ENCODE results near the gene PXDN. TPM values are rescaled to one million over a fixed set of nuclear protein-coding genes. Genes with fewer than 3 reads are reported as not detected.

Gene PXDN
- total and polyA plus RNA-seq, 2 of the 4 experiments (the other 2 are of a cell fraction) = 153 to 332 TPM

DNA sequence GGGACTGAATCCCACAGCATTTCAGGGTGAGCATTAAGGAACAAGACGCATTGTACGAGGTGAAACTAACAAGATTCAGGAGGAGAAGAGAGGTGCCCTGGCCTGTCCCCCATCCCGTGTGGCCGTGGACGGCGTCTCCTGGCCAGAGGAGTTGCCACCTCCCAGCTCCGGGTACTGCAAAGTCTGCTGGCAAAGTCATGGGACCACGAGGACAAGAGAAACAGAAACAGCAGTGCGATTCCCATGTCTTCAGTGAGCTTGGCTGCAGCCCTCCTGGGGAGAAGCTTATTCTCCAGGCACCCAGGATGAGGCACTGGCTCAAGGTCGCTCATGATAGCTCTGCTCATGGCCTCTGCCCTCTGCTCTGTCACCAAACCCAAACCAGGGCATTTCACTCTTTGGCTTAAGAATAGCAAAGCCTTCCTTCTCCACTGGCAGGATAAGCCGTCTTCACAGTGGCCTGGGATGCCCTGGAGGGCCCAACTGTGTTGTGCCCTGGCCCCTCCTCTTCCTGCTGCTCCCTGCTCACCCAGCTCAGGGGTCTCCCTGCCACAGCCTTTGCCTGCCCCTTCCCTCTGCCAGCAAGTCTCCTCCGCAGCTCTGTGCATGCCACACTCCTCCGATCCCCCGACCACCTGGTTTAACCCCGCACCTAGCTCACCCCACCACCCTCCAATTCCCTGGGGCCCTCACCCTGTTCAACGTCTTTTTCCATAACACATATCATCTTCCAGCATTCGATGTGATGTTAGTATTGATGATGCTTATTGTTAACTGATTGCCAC is 144.8 kb downstream of the PXDN start:
- peak overlapping the region; percentile 33 for H4K5ac ChIP-seq (ENCODE audit: low read depth, low read length)
- H3K18ac ChIP-seq (ENCODE audit: low read depth, low read length) = peak overlapping the region; percentile 50
- CTCF ChIA-PET = interaction anchor here (0.8 to 1.4 kb wide), 3 partner anchors 27 to 170 kb away, joined by 3 to 5 read pairs (median 3); no protein-coding TSS in a partner anchor
- no peak overlapping the region for H3K4me2 ChIP-seq (ENCODE audit: low read depth, low read length)
- in situ Hi-C loops (cut with MboI; ENCODE audit: low sequenced_read_pairs) (loop anchor here (25.0 kb wide), 1 partner anchor 163 kb away; no protein-coding TSS in a partner anchor), dilution Hi-C loops (cut with HindIII; ENCODE audit: low sequenced_read_pairs, unreplicated experiment) (no loop called here), intact Hi-C loops (cut with micrococcal nuclease) (no loop called here)
- H3K27ac ChIP-seq (ENCODE audit: insufficient read depth, low read length) = no peak overlapping the region
- BruUV-seq (replicated peaks) = no TSS peak
- H3K4me3 ChIP-seq (ENCODE audit: insufficient read depth, low read depth, low read length) = no peak overlapping the region
- no peak for ATAC-seq (ENCODE audit: low read depth)
- peak overlapping the region; percentile 93 for H4K91ac ChIP-seq (ENCODE audit: insufficient read depth, low read depth, low read length)
- H3K9me1 ChIP-seq (ENCODE audit: insufficient read depth, low read length) = peaks cover 47% of the 10 kb centered on the region
- peak overlapping the region; percentile 96 for H2BK120ac ChIP-seq (ENCODE audit: low read depth, low read length)
- POLR2A ChIA-PET (ENCODE audit: unreplicated experiment) = no interaction called here
- peak overlapping the region; percentile 85 for H3K14ac ChIP-seq (replicated peaks; ENCODE audit: low read depth, low read length)
- no peaks in the 10 kb centered on the region; the same call in 1 of the 2 replicates for H4K20me1 ChIP-seq (ENCODE audit: insufficient read depth, low read length)
- H3K56ac ChIP-seq (ENCODE audit: extremely low read depth, insufficient read depth, low read length) = no peak overlapping the region
- H2AK5ac ChIP-seq (ENCODE audit: low read depth, low read length) = peak overlapping the region; percentile 95
- no peaks in the 10 kb centered on the region for H3K36me3 ChIP-seq (ENCODE audit: control insufficient read depth, insufficient read depth, low read length)
- H2BK20ac ChIP-seq (ENCODE audit: low read depth, low read length) = peak overlapping the region; percentile 94
- peak overlapping the region; percentile 95 for H3K4ac ChIP-seq (ENCODE audit: low read depth, low read length)
- H3K23ac ChIP-seq (ENCODE audit: low read depth, low read length) = peak overlapping the region; percentile 87; the same call in 1 of the 2 replicates
- peak overlapping the region; percentile 86; the same call in 2 of the 3 replicates for H2BK15ac ChIP-seq (ENCODE audit: low read depth, low read length)
- H3K9me3 ChIP-seq (ENCODE audit: control insufficient read depth, insufficient read depth, low read length) = no peaks in the 10 kb centered on the region
- peaks cover 0 to 3% of the 10 kb centered on the region in 2 experiments; a peak in 1 of 4 replicates for H3K79me1 ChIP-seq (ENCODE audit: low read depth in 1 of 2, low read length in 2 of 2)
- no peak overlapping the region for H3K9ac ChIP-seq (ENCODE audit: low read depth, low read length)
- peak overlapping the region; percentile 56 for H2AK9ac ChIP-seq (replicated peaks; ENCODE audit: low read depth, low read length, poor library complexity)
- H4K8ac ChIP-seq (ENCODE audit: low read depth in 2 of 2, low read length in 2 of 2) = peak overlapping the region; percentile 46 to 53; a peak in 3 of 4 replicates
- H2AFZ ChIP-seq (replicated peaks; ENCODE audit: low read length, poor library complexity) = peak overlapping the region; percentile 59
- WGBS, 2 experiments (ENCODE audit: extremely low coverage in 2 of 2, insufficient read length in 1 of 2) = 92% methylated on average over 10 of the region's 17 CpGs; no CpG with 5 or more reads in 1 of the 2 experiments
- H3K4me1 ChIP-seq (ENCODE audit: control insufficient read depth, insufficient read depth, low read length) = peaks cover 20% of the 10 kb centered on the region
- DNase-seq = no peak
- H3K27me3 ChIP-seq (ENCODE audit: control insufficient read depth, insufficient read depth, low read length) = no peaks in the 10 kb centered on the region
- no peak overlapping the region for H2BK5ac ChIP-seq (ENCODE audit: low read depth, low read length, poor library complexity, severe bottlenecking)
- no peak for TF ChIP-seq BHLHE40 (IDR thresholded peaks at IDR 0.05; ENCODE audit: low read depth, low read length)
- no peak for TF ChIP-seq MAZ (IDR thresholded peaks at IDR 0.05; ENCODE audit: borderline replicate concordance, low read depth, low read length)
- TF ChIP-seq MXI1 (IDR thresholded peaks at IDR 0.05; ENCODE audit: borderline replicate concordance, low read depth, low read length) = no peak
- TF ChIP-seq, protein P1, sequence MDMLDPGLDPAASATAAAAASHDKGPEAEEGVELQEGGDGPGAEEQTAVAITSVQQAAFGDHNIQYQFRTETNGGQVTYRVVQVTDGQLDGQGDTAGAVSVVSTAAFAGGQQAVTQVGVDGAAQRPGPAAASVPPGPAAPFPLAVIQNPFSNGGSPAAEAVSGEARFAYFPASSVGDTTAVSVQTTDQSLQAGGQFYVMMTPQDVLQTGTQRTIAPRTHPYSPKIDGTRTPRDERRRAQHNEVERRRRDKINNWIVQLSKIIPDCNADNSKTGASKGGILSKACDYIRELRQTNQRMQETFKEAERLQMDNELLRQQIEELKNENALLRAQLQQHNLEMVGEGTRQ (IDR thresholded peaks at IDR 0.05; ENCODE audit: low read depth, low read length) = no peak
- TF ChIP-seq NFE2L2 (IDR thresholded peaks at IDR 0.05; ENCODE audit: low read depth, low read length) = no peak
- TF ChIP-seq CHD1 (IDR thresholded peaks at IDR 0.05; ENCODE audit: low read depth, low read length) = no peak
- no peak for TF ChIP-seq SMC3 (IDR thresholded peaks at IDR 0.05; ENCODE audit: low read depth, low read length)
- TF ChIP-seq RAD21 (IDR thresholded peaks at IDR 0.05; ENCODE audit: low read length) = no peak
- no peak for TF ChIP-seq POLR2A (IDR thresholded peaks at IDR 0.05; ENCODE audit: low read depth, low read length)
- TF ChIP-seq, protein P2, sequence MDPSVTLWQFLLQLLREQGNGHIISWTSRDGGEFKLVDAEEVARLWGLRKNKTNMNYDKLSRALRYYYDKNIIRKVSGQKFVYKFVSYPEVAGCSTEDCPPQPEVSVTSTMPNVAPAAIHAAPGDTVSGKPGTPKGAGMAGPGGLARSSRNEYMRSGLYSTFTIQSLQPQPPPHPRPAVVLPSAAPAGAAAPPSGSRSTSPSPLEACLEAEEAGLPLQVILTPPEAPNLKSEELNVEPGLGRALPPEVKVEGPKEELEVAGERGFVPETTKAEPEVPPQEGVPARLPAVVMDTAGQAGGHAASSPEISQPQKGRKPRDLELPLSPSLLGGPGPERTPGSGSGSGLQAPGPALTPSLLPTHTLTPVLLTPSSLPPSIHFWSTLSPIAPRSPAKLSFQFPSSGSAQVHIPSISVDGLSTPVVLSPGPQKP (IDR thresholded peaks at IDR 0.05; ENCODE audit: borderline replicate concordance, low read depth, low read length) = no peak
- TF ChIP-seq CEBPB (IDR thresholded peaks at IDR 0.05; ENCODE audit: low read depth, low read length) = no peak
- TF ChIP-seq RFX5 (IDR thresholded peaks at IDR 0.05; ENCODE audit: low read depth, low read length) = no peak
- TF ChIP-seq, protein P3, sequence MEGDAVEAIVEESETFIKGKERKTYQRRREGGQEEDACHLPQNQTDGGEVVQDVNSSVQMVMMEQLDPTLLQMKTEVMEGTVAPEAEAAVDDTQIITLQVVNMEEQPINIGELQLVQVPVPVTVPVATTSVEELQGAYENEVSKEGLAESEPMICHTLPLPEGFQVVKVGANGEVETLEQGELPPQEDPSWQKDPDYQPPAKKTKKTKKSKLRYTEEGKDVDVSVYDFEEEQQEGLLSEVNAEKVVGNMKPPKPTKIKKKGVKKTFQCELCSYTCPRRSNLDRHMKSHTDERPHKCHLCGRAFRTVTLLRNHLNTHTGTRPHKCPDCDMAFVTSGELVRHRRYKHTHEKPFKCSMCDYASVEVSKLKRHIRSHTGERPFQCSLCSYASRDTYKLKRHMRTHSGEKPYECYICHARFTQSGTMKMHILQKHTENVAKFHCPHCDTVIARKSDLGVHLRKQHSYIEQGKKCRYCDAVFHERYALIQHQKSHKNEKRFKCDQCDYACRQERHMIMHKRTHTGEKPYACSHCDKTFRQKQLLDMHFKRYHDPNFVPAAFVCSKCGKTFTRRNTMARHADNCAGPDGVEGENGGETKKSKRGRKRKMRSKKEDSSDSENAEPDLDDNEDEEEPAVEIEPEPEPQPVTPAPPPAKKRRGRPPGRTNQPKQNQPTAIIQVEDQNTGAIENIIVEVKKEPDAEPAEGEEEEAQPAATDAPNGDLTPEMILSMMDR (conservative IDR thresholded peaks at IDR 0.05; ENCODE audit: low read depth, low read length) = no peak
- no peak for TF ChIP-seq MAFK (IDR thresholded peaks at IDR 0.05; ENCODE audit: low read depth, low read length)
